ENCODE measurements around the gene IREB2. TPM values are rescaled to one million over a fixed set of nuclear protein-coding genes. Genes with fewer than 3 reads are reported as not detected.

The IREB2 gene
- total RNA-seq, 1 donor from 2014 or later, result 84.9 TPM

DNA sequence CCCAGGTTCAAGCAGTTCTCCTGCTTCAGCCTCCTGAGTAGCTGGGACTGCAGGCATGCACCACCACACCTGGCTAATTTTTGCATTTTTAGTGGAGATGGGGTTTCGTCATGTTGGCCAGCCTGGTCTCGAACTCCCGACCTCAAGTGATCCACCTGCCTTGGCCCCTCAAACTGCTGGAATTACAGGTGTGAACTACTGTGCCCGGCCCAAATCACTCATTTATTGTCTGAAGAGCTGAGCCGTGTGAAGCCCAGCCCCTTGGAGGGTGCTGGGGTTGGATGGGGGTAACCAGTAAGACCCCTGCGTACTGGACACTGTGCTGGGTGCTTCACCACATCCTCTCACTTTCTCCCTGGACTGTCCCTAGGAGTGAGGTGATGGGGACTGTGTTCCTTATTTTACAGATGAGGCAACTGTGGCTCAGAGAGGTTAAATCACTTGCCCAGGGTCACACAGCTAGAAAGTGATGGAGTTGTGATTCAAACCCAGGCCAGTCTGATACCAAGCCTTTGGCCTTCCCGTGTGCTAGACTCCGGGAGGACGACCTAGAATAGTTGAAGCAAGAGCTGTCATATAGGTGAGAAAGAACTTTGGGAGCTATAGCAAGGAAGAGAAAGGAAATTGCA lies 41.7 kb upstream of the IREB2 start:
- TF ChIP-seq, protein P1, sequence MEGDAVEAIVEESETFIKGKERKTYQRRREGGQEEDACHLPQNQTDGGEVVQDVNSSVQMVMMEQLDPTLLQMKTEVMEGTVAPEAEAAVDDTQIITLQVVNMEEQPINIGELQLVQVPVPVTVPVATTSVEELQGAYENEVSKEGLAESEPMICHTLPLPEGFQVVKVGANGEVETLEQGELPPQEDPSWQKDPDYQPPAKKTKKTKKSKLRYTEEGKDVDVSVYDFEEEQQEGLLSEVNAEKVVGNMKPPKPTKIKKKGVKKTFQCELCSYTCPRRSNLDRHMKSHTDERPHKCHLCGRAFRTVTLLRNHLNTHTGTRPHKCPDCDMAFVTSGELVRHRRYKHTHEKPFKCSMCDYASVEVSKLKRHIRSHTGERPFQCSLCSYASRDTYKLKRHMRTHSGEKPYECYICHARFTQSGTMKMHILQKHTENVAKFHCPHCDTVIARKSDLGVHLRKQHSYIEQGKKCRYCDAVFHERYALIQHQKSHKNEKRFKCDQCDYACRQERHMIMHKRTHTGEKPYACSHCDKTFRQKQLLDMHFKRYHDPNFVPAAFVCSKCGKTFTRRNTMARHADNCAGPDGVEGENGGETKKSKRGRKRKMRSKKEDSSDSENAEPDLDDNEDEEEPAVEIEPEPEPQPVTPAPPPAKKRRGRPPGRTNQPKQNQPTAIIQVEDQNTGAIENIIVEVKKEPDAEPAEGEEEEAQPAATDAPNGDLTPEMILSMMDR (IDR thresholded peaks at IDR 0.05; ENCODE audit: unreplicated experiment), result no peak
- Mint-ChIP-seq H3K4me3 (no peak overlapping the region), H3K27me3 (ENCODE audit: low read depth) (no peaks in the 10 kb centered on the region), H3K4me1 (peaks cover 20% of the 10 kb centered on the region), H3K27ac (no peak overlapping the region), H3K36me3 (no peaks in the 10 kb centered on the region), H3K9me3 (no peaks in the 10 kb centered on the region)
- DNase-seq (ENCODE audit: low spot score in 2 of 2, unreplicated experiment in 2 of 2), result no peak

DNA sequence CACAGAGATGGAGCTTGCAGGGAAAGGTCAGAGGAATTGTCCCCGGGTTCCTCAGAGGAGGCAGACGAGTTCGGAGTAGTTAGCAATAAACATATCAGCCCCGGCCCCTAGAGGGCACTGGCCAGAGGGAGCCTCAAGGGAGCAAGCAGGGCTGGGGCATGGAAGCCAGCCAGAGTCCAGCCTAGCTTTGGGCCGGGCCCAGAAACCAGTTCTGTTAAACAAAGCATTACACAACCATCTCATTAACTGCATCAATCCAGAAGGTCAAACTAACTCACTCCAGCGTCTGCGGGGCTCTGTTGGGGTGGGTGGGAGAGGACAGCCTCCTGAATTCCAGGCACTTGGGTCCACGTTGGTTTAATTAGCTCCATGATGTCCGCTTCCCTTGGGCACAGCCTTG lies 41.0 kb upstream of the IREB2 start:
- H3K27me3 Mint-ChIP-seq (ENCODE audit: low read depth), result peaks cover 3% of the 10 kb centered on the region
- H3K4me3 Mint-ChIP-seq, result no peak overlapping the region
- no peaks in the 10 kb centered on the region for H3K36me3 Mint-ChIP-seq
- peaks cover 20% of the 10 kb centered on the region for H3K4me1 Mint-ChIP-seq
- no peak for DNase-seq (ENCODE audit: low spot score in 2 of 2, unreplicated experiment in 2 of 2)
- no peaks in the 10 kb centered on the region for H3K9me3 Mint-ChIP-seq
- H3K27ac Mint-ChIP-seq, result peak overlapping the region; percentile 7
- TF ChIP-seq, protein P1 (IDR thresholded peaks at IDR 0.05; ENCODE audit: unreplicated experiment), result no peak

DNA sequence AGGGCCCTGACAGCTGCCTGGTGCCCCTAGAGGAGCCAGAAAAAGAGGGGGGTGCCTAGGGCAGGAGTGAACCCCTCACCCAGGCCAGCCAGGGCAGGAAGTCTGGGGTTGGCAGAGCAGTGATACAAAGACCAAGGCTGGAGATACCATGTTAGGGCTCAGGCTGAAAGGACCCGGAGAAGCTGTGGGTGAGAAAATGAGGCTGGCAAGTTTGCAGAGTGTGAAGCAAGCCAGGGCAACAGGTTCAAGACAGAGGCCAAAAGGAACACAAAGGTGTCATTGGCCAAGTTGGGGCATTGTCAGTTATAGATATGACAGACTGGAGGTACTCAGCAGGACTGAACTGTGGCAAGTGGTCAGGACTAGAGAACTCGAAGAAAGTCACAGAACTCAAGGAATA lies 40.6 kb upstream of the IREB2 start:
- DNase-seq (ENCODE audit: low spot score in 2 of 2, unreplicated experiment in 2 of 2), result no peak
- Mint-ChIP-seq H3K27ac (no peak overlapping the region), H3K4me3 (no peak overlapping the region), H3K27me3 (ENCODE audit: low read depth) (peaks cover 3% of the 10 kb centered on the region), H3K36me3 (no peaks in the 10 kb centered on the region), H3K9me3 (no peaks in the 10 kb centered on the region), H3K4me1 (peaks cover 20% of the 10 kb centered on the region)
- TF ChIP-seq, protein P1 (IDR thresholded peaks at IDR 0.05; ENCODE audit: unreplicated experiment), result no peak

DNA sequence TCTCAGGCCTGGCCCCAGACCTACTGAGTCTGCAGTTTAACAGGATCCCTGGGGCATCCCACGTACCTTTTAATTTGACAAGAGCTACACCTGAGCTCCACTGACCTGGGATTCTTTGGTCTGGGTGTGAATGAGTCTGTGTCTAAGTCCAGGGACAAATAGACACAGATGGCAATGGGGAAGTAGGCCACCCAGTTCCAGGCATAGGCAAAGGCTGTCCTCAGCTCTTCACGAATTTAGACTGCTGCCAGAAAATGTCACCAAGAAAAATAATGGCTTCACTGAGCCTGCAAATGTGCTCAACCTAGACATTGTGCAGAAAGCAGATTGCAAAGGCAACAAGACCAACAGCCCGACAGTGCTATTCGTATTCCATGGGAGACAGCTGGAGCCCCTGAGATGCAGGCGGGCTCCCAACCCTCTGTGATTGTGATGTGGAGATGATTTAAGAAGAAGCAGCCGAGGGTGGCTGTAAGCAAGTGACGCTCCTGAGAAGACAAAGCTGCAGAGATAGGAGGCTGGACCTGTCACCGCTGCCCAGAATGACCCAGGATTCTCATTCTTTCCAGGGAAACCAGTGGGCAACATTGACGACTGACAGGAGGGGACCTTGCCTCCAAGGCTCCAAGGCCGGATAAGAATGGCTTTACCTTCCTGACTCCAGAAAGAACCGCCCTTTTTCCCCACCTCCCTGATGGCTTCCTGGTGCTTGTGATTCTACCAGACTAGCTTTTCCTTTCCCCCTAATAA lies 39.8 kb upstream of the IREB2 start:
- Mint-ChIP-seq H3K4me3 (no peak overlapping the region), H3K9me3 (no peaks in the 10 kb centered on the region), H3K27ac (no peak overlapping the region), H3K36me3 (no peaks in the 10 kb centered on the region), H3K27me3 (ENCODE audit: low read depth) (peaks cover 3% of the 10 kb centered on the region), H3K4me1 (peaks cover 20% of the 10 kb centered on the region)
- no peak for DNase-seq (ENCODE audit: low spot score in 2 of 2, unreplicated experiment in 2 of 2)
- TF ChIP-seq, protein P1 (IDR thresholded peaks at IDR 0.05; ENCODE audit: unreplicated experiment), result no peak

DNA sequence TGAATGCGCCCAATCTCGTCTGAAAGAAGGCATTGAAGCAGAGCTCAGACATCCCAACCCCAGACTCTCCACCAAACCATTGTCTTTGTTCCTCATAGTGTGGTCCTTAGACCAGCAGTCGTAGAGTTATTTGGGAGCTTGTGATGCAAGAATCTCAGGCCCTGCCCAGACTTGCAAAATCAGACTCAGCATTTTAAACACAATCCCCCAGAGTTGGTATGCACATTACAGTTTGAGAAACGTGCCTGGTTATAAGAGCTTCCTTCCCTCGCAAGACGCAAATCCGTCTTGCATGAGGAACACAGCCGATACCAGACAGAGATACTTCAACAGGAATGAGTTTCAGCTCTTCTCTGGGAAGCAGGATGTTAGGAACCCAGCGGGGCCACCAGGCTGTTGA lies 38.9 kb upstream of the IREB2 start:
- H3K4me1 Mint-ChIP-seq, result peaks cover 20% of the 10 kb centered on the region
- TF ChIP-seq, protein P1 (IDR thresholded peaks at IDR 0.05; ENCODE audit: unreplicated experiment), result no peak
- no peak overlapping the region for H3K4me3 Mint-ChIP-seq
- H3K9me3 Mint-ChIP-seq, result no peaks in the 10 kb centered on the region
- H3K27ac Mint-ChIP-seq, result peak overlapping the region; percentile 8
- H3K36me3 Mint-ChIP-seq, result no peaks in the 10 kb centered on the region
- peaks cover 3% of the 10 kb centered on the region for H3K27me3 Mint-ChIP-seq (ENCODE audit: low read depth)
- DNase-seq (ENCODE audit: low spot score in 2 of 2, unreplicated experiment in 2 of 2), result no peak

All from mesothelial cell of epicardium (in vitro differentiated cells).